Measurements from ENCODE around the gene KPNA3. TPM values are rescaled to one million over a fixed set of nuclear protein-coding genes. Genes with fewer than 3 reads are reported as not detected.
A peak's percentile ranks its signal among the peaks of the same experiment; 100 is the strongest.
"Not testable (repeated sequence)": the region's sequence is repeated elsewhere in the genome, so short reads cannot be mapped to it uniquely, and the experiment has no call there.

Gene KPNA3
- total RNA-seq, 1 donor from 2014 or later, result 26.4 TPM

DNA sequence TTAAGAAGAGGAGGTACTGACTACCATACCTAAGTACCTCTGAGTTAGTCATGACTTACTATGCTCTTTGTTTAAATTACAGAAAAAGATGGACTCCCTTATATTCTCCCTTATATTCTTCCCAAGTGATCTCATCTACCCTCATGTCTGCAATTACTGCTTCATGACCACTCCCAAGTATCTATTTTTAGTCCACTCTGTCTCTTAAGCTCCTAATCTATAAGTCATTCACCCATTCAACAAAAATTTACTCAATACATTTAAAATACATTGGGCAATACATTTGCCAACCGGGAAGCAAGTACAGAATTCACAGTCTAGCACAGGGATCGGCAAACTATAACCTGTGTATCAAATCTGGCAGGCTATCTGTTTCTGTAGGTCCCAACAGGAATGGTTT, 42.6 kb downstream of the KPNA3 start:
- DNase-seq (ENCODE audit: low spot score), result no peak

DNA sequence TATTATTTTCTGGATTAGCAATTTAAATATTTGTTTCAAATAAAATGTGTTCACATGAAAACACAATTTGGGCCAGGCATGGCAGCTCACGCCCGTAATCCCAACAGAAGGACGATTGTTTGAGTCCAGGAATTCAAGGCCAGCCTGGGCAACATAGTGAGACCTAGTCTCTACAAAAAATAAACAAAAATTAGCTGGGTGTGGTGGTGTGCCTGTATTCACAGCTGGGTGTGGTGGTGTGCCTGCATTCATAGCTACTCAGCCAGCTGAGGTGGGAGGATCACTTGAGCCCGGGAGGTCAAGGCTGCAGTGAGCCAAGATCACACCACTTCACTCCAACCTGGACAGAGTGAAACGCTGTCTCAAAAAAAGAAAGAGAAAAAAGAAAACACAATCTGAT, 46.4 kb downstream of the KPNA3 start:
- no peak for DNase-seq (ENCODE audit: low spot score)

DNA sequence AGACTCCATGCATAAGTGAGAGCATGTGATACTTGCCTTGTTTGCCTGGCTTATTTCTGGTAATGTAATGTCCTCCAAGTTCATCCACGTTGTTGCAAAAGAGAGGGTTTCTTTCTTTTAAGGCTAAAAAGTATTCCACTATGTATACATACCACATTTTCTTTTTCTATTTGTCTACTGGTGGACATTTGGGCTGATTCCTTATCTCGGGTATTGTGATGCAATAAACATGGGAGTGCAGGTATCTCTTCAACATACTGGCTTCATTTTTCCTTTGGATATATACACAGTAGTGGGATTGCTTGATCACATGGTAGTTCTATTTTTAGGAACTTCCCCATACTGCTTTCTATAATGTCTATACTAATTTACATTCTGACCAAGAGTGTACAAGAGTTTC, 51.6 kb downstream of the KPNA3 start:
- DNase-seq (ENCODE audit: low spot score), result no peak

DNA sequence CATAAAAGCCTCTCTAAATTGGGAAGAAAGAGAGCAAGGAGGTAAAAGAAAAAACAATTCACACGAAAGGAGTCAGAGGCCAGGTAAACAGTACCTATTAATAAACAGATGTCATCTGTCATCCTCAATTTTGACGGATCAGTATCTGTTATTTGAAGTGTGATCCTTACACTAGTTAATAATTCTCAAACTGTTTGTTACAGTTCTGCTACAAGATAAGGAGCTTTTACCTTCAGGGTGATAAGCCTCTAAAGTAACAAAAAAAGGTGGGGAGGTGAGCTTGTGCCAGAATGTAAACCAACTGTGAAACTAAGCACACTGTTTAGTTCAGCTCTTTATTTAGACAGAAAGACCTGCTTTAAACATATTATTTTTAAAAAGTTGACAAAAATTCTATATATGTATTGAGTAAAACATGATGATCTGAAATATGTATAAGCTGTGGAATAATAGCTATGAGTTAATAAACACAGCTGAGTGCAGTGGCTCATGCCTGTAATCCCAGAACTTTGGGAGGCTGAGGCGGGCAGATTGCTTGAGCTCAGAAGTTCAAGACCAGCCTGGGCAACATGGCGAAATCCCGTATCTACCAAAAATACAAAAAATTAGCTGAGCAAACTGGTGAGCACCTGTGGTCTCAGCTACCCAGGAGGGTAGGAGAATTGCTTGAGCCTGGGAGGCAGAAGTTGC, 52.8 kb downstream of the KPNA3 start:
- no peak for DNase-seq (ENCODE audit: low spot score)

DNA sequence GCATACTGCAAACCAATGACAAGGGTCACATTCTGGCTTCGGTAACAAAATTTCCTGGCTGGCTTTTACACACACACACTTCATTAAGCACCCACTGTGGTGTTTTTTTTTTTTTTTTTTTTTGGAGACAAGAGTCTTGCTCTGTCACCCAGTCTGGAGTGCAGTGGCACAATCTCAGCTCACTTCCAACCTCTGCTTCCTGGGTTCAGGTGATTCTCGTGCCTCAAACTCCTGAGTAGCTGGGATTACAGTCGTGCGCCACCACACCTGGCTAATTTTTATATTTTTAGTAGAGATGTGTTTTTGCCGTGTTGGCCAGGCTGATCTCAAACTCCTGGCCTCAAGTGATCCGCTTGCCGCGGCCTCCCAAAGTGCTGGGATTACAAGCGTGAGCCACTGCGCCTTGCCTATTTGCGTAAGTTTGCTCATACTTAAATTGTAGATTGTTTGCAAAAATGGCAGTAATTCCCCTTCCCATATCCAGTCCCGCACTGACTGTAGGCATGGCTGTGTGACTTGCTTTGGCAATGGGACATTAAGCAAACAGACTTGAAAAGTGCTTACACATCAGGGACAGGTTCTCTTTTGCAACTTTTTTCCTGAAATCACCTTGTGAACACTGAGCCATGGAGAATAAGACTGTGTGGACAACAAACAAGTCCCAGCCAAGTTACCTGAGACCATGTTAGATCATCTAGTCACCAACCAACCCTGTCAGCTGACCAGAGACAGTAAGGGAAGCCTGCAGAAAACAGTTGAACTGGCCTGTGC, 59.1 kb downstream of the KPNA3 start:
- DNase-seq (ENCODE audit: low spot score), result no peak

DNA sequence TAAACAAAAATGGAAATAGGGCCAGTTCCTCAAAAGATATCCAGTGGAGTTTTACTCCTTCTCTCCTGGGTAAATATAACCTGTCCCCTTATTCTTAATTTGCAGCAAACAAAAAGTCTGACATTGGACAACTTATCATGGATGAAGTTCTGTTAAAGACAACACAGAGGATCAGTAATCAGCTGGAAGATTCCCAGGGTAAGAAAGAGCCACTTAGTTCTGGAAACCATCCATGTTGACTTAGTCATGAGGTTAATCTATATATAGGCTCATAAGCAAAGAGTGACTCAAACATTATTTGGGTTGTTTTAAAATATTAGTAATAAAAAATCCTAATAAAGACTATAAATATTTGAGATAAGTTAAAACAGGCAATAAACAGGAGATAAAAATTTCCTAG, 60.7 kb downstream of the KPNA3 start:
- DNase-seq (ENCODE audit: low spot score), result no peak

DNA sequence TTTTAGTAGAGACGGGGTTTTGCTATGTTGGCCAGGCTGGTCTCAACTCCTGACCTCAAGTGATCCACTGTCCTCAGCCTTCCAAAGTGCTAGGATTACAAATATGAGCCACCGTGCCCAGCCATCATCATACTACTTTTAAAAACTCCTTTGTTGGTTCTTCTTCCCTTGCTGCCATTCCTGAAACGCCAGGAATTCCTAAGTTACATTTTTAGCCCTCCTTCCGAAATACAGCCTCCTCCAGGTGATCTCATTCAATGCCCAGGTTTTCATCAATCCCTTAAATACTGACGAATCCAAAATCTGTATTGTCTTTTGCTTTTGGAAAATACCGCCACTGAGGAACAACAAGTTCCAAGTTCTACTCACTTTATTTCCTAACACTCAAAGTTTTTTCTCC, 75.9 kb downstream of the KPNA3 start:
- DNase-seq (ENCODE audit: low spot score), result no peak

DNA sequence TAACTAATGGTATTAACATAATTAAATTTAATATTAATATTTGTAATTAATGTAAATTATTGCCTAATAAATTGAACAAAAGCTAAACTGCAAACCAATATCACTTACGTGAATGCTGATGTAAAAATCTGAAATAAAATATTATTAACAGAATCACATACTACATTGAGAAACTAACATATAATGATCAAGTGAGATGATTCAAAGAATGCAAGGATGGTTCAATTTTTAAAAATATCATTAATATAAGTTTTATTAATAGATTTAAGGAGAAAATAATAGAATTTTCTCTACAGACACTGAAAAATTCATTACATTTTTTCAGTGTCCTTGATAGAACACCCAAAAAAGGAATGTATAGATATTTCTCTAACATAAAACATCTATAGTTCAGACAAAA, 77.7 kb downstream of the KPNA3 start:
- DNase-seq (ENCODE audit: low spot score), result no peak

DNA sequence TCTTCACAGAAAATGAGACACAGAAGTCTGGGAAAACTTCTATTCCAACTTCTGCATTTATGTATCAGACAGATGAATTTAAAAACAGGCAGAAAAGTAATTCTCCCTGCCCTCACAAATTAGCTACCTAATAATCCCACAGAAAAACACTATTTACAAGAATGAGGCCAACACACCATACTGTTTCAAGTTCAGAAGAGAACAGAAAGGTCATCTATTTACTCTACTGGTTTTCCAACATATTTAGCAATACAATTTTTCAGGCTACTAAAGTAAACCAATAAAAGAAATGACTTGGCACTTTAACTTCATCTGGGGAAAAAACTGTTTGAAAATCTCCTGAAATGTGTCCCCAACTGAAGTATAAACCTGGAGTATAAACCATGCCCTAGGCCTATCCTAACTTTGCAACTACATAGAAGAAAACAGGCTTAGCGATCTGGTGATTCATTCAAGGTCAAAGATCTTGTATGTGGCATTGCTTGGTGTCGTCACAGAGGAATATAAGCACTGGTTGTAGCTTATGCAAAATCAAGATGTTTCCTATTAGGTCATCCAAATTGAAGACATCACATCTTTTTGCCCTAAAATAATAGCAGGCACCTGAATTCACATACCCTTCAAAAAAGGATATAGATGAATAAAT, 81.1 kb downstream of the KPNA3 start:
- DNase-seq (ENCODE audit: low spot score), result no peak

DNA sequence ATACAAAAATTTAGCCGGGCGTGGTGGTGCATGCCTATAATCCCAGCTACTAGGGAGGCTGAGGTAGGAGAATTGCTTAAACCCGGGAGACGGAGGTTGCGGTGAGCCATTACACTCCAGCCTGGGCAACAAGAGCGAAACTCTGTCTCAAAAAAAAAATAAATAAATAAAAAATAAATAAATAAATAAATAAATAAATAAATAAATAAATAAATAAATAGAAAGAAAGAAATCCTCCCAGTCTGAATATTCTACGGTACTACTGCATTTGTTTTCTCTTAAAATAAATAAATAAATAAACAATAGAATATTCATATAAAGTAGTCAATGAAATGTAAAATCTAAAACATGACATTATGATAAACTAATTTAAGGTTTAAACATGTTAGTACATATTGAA, 88.2 kb downstream of the KPNA3 start:
- not testable (repeated sequence) for DNase-seq (ENCODE audit: low spot score)

DNA sequence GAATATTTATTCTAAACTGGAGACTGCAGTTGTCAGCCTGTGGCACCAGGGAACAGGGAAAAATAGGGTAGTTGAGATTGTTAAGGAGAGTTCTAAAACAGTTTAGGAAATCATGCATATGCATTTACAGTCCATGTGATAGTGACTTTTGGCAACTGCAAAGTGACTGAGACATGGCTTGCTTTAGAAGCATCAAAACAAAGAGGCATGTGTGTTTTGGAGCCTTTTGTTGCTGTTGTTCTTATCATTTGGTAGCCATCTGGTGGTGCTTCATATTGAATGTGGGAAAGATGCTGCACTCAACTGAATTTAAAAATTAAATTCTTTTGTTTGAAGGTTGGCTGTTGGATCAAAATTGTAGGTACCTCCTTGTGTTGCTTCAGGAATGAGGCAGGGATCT, 91.0 kb downstream of the KPNA3 start:
- no peak for DNase-seq (ENCODE audit: low spot score)

DNA sequence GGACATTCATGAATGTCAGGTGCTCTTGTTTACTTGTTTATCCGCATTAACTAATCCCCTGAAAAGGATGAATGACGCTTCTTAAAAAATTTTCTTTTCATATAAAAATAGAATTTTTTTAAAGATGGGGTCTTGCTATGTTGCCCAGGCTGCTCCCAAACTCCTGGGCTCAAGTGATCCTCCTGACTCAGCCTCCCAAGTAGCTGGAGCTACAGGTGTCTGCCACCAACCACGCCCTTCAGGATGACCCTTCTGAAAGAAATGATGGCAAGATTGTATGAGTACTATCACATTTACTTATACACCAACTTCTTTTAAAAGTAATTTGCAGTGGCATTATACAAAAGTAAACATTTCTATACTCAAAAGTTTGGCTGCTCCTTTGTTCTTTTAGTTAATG, 95.0 kb downstream of the KPNA3 start:
- no peak for DNase-seq (ENCODE audit: low spot score)

DNA sequence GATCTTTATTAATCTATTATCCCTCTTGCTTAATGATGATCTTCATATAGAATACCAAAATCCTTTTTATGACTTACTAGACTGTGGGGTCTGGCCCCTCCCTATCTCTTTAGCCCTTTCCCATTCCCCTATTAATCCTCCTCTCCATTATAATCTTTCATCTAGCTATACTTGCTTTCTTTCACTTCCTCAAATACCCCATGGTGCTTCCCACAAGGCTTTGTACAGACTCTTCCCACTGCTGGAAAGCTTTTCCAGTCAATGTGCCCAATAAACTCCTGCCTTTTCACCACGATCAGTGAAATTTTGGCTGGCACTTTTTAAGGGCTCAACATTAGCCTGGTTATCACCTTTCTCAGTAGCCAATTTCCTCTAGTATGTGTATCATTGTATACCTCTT, 98.0 kb downstream of the KPNA3 start:
- no peak for DNase-seq (ENCODE audit: low spot score)

DNA sequence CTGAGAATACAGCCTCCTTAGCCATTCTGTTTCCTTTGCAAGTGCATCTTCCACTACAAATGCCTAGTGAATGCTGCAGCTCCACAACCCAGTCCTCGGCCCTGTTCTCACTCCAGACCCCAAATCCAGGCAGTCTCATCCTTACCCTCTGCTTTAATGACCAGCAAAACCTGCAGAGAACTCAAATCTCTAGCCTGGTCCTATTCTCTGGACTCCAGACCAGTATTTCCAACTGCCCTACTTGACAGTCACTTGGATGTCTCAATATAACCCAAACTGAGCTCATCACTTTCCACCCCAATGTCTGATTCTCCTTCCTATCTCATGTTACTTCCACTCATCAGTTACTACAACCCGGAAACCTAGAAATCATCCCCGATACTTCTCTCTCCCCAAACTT, 98.6 kb downstream of the KPNA3 start:
- no peak for DNase-seq (ENCODE audit: low spot score)

DNA sequence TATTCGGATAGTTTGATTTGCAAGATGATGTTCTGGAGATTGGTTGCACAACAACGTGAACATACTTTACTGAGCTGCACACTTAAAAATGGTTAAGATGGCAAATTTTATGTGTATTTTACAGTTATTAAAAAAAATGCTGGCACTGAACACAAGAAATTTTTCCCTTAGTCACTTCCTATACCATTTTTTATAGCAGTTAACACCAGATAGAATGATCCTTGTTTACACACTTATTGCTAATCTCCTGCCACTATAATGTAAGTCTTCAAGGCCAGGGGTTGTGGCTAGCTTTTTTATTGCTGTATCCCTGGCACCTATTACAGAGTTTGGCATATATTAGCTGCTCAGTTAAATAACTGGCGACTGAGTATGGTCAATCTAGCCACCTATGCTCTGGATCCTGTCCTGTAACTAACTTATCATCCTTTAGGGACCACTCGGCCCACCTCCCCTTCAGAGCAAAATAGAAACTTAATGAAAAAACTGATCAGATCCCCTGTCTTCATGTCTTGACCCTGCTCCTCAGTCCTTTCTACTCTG, 99.2 kb downstream of the KPNA3 start:
- no peak for DNase-seq (ENCODE audit: low spot score)

DNA sequence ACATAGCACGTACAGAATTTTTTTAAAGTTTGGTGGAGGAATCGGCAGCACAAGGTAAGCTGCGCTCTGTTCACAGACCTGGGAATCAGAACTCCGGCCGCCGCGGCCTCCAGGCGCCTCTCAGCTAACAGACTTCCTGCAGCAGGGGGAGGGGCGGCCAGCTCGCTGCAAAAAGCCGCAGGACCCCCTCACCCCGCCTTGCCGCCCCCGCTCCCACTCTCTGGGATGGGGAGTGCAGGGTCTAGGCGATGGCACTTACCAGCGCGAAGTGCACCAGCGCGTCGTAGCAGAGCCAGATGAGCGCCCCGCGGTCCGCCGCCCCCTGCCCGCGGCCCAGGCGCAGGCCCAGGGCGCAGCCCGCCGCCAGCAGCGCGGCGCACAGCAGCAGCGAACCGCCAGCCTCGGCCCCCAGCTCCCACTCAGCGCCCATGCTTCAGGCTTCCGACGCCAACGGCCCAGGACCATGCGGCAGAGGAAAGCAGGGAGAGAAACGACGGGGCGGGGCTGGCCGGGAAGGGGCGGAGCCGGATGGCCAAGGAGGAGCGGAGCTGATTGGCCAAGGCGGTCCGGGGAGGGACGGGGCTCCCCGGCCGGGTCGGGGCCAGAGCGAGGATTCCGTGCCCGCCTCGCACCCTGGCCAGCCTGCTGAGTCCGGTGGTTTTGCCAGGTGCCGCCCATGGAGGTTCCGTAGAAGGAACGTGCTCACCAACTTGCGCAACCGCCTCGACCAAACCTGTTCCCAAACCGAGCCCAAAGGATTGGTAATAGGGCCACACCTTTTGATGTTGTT, 101.3 kb downstream of the KPNA3 start, which contains the start of gene EBPL:
Gene EBPL, minus strand, starts transcription at position 492 of the 790 bp plus-strand sequence. Its CDS starts 62 bp downstream, at position 430.
- DNase-seq (ENCODE audit: low spot score), result peak; percentile 95

DNA sequence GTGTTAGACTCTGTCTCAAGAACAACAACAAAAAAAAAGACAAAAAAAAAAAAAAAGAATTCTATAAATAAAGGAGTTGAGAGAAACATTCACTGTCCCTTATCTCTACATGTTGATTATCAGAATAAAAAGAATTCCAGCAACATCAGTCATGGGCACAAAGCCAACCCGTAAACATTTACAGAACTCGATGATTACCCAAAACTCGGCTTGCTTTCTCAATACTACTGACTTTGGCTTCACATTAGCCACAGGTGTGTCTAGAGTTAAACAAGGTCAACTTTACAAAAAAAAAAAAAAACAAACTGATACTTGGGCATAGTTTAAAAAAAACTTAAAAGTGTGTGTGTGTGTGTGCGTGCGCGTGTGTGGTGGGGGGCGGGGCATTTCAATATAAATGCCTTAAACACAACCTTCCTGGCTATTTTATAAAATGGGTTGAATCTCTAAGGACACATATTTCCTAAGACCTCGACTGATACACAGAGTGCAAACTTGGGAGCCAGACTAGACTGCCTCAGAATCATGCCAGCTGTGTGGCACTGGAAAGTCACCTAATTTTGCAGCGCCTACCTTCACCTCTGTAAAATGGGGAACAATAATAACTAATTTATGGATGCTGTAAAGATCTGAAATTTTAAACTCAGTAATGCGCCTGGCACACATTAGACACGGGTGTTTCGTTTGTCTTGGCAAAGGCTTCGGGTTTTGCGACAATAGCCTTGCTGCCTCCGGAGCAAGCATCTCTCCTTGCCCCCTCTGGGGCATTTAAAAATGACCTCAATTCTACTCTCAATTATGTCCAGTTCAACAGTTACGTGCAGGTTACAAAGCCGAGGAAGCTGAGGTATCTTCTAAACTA, 102.1 kb downstream of the KPNA3 start:
- DNase-seq (ENCODE audit: low spot score), result no peak

DNA sequence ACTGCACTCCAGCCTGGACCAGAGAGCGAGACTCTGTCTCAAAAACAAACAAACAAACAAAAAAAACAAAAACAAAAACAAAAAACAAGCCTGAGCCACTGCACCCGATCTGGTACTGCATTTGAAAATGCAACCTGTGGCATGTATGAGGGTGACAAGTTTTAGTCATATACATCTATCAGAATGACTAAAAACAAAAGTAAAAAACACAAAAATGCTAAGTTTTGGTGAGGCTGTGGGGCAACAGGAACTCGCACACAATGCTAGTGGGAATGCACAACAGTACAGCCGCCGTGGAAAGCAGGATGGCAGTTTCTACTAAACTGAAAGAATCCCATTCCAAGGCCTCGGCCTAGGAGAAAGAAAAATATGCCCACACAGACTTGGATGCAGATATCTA, 109.0 kb downstream of the KPNA3 start:
- DNase-seq (ENCODE audit: low spot score), result no peak

DNA sequence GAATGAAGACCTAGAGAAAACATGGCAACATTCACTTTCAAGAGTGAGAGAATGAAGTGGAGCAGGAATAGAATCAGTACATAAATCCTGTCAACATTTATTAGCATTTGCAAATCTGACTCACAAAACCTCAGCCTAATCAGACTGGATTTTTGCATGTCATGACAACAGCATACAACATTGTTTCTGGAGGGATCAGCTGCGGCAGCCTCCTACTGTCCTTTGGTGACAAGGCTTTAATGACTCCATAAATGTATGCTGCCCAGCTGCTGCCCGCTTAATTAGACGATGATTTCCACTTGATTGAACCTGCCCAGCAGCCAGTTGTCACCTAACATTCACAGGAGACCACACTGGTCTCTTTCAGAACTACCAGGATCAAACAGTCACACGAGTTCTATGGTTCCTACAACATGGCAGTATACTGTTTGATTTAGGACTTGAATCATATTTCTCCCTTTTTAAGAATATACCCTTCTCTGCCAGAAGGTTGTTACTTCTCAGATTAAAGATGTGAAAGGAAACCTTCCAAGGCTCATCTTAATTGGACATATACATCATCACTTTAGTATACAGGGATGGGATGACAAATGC, 110.5 kb downstream of the KPNA3 start:
- no peak for DNase-seq (ENCODE audit: low spot score)

DNA sequence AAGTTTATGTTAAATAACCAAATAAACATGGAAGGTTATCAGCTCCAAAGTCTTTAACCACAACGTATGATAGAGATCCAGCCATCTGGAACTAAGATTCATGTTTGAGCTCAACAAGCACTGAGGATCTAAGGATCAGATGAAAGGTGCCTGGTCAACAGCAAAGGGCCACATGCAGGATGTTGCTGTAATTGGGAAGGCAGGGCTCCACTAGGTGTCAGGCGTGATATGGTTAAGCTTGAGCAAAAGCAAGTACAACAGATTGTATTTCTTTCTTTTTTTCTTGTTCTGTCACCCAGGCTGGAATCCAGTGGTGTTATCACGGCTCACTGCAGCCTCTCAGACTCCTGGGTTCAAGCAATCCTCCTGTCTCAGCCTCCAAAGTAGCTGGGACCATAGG, 113.2 kb downstream of the KPNA3 start:
- no peak for DNase-seq (ENCODE audit: low spot score)

Data from ureter (tissue), 1 donor.